Erythroblast (primary cell): Measurements from ENCODE around the gene DNASE1L2.

Experiments used
- GATA1 ChIP-seq: IDR thresholded peaks from 2 replicates; pipeline ENCODE4 v1.6.1; 2011; ENCODE audit warnings: low read depth, mild to moderate bottlenecking, control low read depth, low read length, moderate library complexity
- POLR2A ChIP-seq: IDR thresholded peaks from 2 replicates; pipeline ENCODE4 v1.6.1; 2011; ENCODE audit warnings: mild to moderate bottlenecking, low read length

- no peak for TF ChIP-seq POLR2A
- TF ChIP-seq GATA1: no peak
Observed at GRCh38 chr16:2226245-2226793, 9.9 kb upstream of the DNASE1L2 start.
